Fibroblast of villous mesenchyme (primary cell): ENCODE results near the gene COL27A1. TPM values are rescaled to one million over a fixed set of nuclear protein-coding genes. Genes with fewer than 3 reads are reported as not detected.

Source experiments
- DNase-seq: peaks from one replicate; pipeline ENCODE4 v3.0.0-alpha.2; 2010; ENCODE audit warnings: low read depth
- H3K4me3 ChIP-seq: 2 replicates; pipeline ENCODE4 v1.5.1; 2011; ENCODE audit warnings: low read depth, mild to moderate bottlenecking, low read length
- CTCF ChIP-seq: IDR thresholded peaks from 2 replicates; pipeline ENCODE4 v1.5.1; 2012; ENCODE audit warnings: low read depth, mild to moderate bottlenecking, low read length; ENCODE audit not compliant: insufficient read depth
- total RNA-seq: library from RNA; depleted of rRNA; stranded (reverse); fragments of >200 nt; gene quantifications from 2 replicates; pipeline ENCODE4 v1.2.3, GENCODE V29; 2012

COL27A1 gene
- total RNA-seq, 1 donor, result 23.3 TPM

- DNase-seq, result no peak
- no peak overlapping the region for H3K4me3 ChIP-seq
- TF ChIP-seq CTCF, result no peak
These were observed 40.8 kb downstream of the COL27A1 start for GRCh38 chr9:114196117-114196516.

GRCh38 chr9:114196979-114197622 lies 41.8 kb downstream of the COL27A1 start:
- peak; percentile 32 for DNase-seq
- no peak for TF ChIP-seq CTCF
- no peak overlapping the region for H3K4me3 ChIP-seq

- TF ChIP-seq CTCF, result no peak
- no peak for DNase-seq
- H3K4me3 ChIP-seq, result no peak overlapping the region
These were observed 43.1 kb downstream of the COL27A1 start for GRCh38 chr9:114198249-114199040.

GRCh38 chr9:114200721-114201300 lies 45.5 kb downstream of the COL27A1 start:
- H3K4me3 ChIP-seq, result no peak overlapping the region
- TF ChIP-seq CTCF, result no peak
- peak; percentile 29 for DNase-seq

DNA sequence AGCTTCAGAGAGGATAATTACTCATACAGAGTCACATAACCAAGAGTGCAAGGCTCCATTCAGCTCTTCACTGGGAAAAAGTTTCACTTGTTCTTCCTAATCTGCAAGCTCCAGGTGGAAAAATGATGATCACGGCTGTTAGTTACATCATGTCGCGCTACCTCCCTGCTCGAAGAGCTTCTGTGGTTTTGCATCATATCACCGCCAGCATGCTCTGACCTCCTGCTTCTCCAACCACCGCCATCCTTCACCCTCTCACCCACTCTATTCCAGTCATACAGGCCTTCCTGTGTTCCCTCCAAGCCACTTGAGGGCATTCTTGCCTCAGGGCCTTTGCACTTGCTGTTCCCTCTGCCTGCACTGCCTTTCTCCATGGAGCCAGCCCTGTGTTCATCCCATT lies 47.1 kb downstream of the COL27A1 start:
- TF ChIP-seq CTCF, result no peak
- DNase-seq, result no peak
- no peak overlapping the region for H3K4me3 ChIP-seq

DNA sequence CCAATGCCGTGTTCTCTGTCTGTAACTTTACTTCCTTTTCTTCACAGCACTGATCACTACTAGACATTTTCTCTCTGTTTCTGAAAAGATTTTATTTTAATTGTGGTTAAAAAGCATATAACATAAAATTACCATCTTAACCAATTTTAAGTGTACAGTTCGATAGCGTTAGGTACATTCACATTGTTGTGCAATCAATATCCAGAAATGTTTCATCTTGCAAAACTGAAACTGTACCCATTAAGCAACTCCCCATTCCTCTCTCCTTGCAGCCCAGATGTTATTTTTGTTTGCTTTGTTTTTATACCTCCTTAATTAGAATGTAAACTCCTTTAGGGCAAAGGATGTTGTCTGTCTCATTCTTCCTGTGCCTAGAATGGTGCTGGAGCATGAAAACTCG lies 47.5 kb downstream of the COL27A1 start:
- no peak for TF ChIP-seq CTCF
- no peak overlapping the region for H3K4me3 ChIP-seq
- peak; percentile 73 for DNase-seq
